NK-92 treated with Interleukin-12 subunit alpha and Interleukin-12 subunit beta, amount 100 ng/mL, for 24 hours (cell line): ENCODE data around the gene AGAP1.

Experiments used
- DNase-seq: peaks from one replicate; lab custom pipeline; 2025; lab: John Stamatoyannopoulos, UW

The AGAP1 gene

DNA sequence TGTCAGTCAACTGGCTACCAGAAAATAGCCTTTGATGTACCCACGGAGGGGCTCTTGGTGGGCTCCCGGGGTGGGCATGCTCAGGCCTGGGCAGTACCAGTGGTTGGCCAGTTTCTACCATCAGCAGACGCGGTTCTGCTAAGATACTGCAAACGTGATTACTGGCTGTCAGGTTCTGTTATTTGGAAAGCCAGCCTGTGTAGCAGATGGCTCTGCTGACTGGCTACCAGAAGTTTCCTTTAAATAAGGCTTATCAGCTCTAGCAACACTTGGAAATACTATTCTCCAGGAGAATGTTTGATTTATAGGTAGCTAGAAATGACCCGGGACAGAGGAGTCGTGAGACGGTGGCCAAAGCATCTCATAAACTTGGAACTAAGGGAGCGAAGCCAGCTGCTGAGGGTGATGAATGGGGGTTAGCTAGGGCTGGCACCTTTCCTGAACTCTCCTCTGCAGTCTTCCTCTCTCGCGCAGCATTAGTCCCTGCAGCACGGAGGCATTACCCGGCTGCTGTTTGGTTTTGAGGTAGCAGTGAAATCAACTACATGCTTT lies 171.9 kb downstream of the AGAP1 start:
- no peak for DNase-seq

DNA sequence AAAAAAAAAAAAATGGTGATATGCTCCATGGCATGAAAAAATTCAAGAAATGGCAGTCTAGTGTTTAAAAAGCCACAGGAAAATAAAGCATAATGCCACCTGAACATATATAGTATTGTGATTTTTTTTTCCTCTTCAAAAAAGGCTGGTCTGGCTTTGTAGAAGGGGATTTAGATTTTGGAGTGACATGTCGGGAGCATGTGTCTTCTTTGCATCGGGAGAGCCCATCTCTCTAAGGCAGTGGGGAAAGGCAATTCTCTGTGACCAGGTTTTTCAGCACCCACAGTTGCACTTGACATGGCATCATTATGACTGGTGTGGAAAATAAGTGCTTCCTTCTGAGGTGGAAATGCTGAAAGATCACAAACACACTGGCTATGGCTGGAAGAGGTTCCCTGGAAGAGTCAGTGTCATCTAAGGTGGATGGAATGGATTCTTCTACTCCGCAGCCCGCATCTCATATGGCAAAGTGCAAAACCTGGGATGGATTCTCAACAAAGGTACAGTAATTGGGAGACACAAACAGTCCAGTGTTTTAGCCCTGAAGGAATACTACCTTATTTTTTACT lies 172.5 kb downstream of the AGAP1 start:
- DNase-seq, result no peak

DNA sequence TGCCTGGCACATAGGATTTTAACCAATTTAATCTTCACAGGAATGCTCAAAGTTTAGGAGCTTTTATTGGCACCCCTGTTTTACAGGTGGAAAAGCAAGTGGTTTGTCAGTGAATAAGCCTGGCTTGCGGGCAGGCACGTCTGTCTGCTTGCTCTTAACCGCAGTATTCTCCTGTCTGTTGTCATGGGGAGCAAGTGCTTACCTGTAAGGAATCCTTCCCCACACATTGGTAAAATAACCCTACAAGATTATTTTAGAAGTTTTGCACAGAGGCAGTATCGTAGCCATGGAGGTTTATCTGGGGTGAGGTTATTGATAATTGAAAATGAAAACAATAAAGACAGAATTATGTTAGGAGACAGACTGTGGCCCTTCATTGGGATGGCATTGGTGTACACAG lies 174.9 kb downstream of the AGAP1 start:
- DNase-seq, result no peak

DNA sequence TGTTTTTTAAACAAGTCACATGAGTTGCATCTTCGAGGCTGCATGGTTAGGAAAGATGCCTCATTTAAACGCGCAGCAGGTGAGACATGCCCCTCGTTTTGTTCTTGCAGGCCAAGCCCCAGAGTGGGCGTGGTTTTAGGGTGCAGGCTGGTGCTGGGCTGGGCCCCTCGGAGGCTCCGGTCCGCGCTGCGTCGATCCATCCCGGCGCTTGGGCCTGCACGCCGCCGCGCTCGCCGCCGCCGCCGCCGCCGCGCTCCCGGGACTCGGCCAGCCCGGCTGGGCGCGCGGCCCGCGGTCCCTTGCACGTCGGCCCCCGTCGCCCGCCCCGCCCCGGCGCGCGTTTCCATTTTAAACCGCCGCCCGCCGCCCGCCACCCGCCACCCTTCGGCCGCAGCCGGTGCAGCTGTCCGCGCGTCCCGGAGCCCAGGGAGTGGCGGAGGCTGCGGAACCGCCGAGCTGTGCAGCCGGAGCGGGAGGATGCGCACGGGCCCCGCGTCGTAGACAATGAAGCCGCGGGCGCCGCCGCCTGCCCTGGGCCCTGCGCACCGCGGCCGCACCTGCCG lies 175.5 kb downstream of the AGAP1 start:
- DNase-seq, result no peak

DNA sequence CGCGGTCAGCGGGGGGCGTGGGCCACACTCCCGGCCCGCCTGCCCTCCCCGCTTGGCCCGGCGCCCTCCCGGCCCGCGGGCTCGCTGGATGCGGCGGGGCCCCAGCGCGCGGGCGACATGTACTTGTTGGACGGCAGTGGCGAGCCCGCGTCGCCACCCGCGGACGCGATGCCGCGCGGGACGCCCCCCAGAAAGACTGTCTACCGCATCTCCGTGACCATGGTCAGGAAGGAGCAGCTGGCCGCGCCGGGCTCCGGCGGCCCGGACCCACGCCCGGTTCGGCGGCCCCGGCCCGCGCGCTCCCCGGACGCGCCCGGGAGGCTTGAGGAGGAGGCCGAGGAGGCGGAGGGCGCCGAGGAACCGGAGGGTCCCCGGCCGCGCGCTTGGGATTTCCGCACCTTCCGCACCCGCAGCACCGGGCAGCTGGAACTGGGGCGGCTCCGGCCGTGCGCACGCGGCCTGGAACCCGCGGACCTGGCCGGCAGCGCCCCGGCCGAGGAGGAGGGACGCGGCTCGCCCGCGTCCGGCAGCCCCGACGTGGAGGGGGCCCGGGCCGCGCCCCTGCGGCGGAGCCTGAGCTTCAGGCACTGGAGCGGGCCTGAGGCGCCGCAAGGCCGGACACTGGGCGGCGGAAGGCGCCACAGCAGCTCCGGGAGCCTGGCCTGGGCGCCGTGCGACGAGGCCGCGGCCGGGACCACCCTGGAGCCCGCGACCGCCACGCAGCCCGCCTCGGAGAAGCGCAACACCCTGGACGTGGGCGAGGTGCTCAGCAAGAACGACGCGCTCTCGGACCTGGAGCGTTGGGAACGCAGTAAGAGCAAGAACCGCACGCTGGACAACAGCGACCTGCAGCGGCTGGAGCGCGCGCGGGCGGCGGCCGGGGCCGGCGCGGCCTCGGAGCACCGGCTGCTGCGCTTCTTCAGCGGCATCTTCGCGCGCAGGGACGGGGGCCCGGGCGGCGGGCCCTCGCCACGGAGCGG lies 176.4 kb downstream of the AGAP1 start:
- DNase-seq, result no peak

DNA sequence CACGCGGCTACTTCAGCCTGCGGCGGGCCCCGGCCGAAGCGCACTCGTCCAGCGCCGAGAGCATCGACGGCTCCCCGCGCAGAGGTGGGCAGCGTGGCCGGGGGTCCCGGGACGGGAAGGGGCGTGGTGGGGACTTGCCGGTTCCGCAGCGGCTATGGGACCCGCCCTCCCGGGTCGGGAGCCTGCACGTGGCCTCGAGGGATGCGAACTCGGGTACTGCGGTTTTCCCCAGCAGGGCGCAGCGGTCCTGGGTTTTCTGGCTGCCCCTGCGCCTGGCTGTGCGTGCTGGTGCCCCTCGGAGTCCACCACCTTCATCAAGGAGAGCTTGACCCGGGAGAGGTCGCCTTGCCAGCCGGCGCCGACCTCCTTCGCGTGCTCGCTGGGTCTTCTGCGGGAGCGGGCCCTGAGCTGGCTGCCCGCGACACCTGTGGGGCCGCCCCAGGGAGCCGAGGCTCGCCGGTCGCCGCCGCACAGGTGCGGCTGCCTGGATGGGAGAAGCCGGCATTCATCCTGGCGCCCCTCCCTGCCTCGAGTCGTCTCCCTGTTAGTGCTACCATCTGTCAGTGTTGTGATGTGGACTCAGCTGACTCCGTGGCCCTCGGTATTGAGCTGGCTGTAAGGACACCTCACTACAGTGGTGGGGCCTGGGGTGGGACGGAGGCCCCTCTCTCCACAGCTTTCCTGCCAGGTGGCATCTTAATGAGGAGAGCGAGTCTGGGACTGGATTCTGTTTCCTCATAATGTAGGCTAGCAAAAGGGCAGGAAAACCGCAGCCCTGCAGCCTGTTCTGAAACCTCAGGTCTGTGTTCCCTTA lies 177.3 kb downstream of the AGAP1 start:
- DNase-seq, result no peak

DNA sequence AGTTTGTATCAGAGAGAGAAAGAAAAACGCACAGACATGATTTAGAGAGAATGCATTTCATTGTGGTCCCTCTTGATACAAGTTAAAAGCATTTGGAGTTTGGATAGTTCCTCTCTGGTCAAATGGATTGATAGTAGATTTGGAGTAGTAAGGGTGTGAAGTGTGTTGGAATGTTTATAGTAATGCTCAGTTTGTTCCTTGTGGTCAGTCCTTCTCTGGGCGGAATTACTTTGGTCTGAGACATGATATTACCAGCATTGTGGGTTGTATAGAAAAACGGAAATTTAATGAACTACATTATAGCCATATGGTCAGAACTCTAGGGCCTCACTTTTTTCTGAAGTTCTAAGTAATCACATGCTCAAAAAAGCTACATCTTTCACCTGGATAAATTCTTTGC lies 178.9 kb downstream of the AGAP1 start:
- DNase-seq, result no peak

DNA sequence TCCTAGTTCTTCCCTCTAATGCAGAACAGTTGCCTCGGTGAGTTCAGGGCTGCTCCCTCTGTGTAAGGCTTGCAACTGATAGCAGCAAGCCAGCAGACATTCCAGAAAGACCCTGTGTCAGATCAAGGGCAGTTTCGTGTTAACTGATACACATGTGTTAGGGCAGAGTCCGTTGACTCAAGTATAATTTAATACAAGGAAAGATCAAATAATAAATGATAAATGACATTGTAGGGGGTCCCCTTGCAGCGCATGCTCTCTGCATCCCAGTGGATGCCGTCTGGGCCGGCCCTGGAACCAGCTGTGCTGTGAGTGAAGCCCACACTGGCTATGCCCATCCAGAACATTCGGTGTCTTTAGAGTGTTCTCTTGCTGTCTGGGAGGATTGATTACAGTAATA lies 180.3 kb downstream of the AGAP1 start:
- no peak for DNase-seq

DNA sequence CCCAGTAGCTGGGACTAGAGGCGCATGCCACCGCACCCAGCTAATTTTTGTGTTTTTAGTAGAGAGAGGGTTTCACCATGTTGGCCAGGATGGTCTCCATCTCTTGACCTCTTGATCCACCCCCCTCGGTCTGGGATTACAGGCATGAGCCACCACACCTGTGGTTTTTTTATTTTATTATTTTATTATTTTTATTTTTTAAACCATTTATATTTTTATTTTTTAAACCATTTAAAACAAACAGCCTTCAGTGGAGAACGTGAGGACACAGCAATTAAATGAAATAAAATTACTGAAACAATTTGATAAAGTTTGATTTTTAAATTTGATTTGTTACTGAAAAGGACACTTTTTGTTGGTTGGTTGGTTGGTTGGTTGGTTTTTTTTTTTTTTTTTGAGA lies 181.0 kb downstream of the AGAP1 start:
- DNase-seq, result no peak

DNA sequence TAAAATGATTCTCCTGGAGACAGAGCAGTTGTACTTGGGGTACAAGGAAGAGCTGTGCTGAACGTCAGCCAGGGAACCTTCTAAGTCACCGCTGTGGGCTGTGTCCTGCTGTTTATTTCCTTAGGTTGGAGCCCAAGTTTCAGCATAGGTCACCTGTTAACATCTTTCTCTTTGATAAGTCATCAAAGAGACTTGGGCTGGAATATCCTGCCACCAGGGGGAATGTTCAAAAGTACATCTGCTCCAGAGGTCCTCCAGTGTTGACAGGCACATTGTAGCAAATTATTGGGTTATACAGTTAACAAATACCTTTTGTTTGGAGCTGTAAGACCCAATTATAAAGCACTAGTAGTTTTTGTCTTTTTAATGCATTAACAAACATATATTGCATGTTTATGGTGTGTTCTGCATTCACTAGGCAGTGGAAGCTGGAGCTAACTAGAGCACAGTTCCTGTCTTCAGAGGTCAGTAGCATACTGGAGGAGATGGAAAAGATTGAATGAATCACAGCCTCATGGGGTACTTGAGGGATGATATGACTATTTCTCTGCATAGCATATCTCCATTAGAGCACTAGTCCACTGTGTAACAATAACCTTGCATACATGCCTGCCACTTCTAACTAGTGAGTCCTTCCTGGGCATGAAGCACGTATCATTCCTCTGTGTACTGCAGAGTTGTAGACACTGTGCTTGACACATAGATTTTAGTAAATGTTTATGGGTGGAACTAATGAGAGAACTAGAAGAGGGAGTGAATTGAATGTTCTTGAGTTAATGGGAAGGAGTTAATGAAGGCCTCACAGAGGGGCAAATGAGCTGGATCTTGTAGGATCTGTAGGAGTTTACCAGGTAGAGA lies 182.1 kb downstream of the AGAP1 start:
- DNase-seq, result no peak

DNA sequence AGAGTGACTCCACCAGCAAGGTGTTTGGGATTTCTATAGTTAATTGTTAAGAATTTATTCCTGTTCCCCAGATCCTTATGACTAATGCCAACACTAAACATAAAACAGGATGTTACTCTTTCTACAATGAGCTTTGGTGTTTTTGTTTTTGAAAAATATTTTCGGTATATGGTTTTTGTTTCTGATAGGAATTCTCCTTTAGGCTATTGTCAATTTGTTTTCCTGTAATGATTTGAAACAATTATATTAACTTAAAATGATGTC lies 182.6 kb downstream of the AGAP1 start:
- no peak for DNase-seq

DNA sequence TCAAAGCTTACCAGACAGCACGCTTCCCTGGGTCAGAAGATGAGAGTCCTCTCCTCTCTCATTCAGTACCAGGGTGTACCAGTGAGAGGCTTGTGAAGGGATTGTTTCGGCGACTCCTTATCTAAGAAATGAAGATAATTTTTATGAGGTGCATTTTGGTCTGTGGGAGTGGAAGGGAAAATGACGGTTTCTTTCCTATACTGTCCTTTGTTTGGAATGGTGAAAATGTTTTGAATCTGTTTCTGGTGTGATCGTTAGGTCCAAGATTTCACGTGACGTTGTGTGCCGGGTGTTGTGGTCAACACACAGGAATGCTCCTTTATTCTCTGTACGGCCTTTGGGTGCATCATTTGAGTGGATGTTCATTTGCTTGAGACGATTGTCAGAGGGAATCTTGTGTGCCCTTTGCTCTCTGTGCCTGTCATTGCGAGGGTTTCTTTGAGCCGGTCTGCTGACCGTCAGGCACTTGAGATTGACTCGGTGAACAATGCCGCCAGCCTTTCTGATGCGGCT lies 183.5 kb downstream of the AGAP1 start:
- DNase-seq, result no peak

DNA sequence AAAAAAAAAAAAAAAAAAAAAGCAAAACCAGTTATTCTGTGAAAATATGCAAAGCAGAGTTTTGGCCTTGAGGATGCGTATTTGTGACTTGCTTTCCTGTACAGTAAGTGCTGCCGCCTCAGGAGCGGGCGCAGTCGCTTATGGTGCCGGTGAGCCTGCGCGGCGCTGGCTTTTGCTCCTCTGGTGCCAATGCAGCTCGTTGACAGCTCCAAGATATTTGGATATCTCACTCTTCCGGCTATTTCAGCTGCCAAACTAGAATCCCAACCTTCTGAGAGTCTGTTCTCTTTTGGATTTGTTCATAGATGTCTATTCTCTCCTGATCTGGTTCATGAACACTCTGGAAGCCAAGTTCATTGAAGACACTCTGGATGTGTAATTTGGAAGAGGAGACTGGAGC lies 184.1 kb downstream of the AGAP1 start:
- no peak for DNase-seq

DNA sequence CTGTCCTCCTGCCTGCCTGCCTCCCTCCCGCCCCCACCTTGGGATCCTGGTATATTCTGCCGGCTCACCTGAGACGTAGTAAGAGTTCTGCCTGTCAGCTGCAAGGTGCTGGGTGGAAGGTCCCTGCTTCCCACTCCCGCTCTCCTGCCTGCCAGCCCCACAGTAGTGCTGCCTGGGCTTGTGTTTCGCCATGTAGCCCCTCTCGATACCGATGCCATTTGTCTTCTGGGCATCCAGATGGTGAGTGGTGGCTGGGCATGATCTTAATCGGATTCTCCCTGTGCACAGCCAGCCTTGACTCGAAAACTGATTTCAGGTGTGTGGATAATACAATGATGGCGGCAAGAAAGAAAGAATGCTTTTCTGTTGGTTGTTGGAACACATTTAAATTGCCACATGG lies 184.9 kb downstream of the AGAP1 start:
- DNase-seq, result no peak

DNA sequence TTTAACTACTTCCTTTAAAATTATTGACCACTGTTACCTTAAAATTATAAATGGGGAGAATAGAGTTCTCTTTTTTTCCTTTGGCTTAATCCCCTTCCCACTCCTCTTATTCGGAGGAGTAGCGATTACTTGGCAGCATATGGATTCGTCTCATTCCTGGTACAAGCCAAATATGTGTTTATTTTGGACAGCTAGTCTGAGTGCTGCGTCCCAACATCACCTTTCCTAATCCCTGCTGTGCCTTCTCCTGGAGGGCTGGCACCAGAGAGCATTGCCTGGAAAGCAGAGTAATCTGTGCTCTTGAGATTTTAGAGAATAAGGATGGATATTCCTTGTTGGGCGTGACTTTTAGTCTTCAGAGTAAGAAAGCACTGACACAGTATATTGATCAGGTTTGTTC lies 185.6 kb downstream of the AGAP1 start:
- no peak for DNase-seq

DNA sequence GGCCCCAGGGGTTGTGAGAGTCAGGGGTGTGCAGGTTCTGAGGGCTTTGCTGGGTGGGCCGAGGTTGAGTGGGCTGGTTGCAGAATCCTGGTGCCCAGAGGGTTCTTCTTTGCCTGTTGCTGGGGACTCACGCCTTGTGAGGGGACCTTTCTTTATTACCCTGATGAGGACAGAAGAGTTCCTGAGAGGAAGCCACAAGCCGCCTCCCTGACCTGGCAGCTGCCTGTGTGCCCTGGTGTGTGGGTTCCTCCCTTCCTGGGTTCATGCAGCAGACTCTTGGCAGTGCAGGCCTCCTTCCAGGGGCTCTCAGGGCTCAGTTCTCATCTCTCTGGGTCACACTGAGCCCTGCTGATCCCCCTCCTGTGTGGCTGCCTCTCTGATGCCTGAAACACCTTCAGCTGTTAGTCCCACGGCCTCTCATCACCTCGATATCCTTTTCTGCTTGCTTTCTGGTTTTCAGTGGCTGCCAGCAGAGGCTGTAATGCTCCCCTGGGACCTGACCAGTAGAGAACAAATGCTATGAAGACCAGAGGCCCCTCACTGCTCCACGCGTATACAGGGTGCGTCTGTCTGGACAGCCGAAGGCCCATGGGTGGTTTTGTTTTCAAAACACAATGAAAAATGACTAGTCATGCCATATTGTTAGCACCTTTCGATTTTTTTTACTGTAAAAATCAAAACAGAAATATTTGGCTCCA lies 191.3 kb downstream of the AGAP1 start:
- no peak for DNase-seq

DNA sequence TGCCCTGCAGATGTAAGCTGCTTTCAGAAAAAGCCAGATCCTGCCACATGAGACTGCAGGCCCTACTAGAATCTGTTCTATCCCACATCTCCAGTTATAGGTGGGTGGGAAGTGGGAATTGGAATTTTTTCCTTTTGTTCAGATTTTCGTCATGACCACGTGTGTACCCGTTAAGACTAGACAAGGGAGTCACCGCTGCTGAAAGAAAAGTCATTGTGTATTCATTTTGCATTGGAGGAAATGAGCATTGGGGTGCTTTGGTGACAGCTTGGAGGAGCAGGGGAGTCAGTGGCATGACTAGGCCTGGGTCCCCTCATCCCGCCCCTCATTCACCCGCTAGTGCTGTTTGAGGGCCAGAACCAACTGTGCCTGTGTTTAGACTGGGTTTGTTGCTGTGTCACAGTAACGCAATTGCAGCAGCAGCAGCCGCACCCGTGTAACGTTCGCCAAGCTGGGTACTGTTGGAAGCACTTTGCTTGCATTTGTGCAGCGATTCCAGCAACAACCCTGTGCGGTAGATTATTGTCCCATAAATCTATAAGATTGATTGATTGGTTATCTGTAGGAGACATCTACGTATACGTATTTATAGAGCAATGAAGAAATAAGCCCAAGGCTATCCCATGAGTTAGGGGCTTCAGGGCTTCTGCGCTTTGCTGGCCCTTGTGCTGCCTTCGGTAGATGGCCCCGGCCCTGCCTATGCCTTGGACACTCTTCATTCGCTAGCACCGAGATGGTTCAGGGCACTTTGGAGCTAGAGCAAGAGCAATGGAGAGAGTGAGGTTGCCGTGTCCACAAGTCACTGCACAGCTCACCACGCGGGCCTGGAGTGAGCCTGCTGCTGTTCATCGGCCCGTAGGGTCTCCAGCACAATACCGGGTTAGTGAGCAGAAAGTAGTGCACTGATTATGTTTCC lies 194.9 kb downstream of the AGAP1 start:
- DNase-seq, result no peak

DNA sequence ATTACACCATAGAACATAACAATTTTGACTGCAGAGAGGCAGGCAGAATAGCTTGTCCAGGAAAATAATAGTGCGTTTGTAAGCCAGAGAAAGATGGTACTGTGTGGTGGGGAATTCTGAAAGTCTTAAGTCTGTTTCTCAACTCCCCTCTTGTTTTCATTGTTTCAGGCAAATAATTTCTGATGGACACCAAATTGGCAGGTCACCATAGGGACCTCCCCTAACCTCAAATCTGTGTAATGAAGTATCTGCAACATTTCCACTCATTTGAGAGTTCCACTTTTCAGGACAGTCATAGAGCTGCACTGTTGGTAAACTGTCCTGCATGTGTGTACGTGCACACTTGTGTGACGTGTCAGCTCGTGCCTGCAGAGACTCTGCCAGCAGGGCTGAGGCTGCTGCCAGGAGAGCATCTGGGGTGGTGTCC lies 195.6 kb downstream of the AGAP1 start:
- no peak for DNase-seq

DNA sequence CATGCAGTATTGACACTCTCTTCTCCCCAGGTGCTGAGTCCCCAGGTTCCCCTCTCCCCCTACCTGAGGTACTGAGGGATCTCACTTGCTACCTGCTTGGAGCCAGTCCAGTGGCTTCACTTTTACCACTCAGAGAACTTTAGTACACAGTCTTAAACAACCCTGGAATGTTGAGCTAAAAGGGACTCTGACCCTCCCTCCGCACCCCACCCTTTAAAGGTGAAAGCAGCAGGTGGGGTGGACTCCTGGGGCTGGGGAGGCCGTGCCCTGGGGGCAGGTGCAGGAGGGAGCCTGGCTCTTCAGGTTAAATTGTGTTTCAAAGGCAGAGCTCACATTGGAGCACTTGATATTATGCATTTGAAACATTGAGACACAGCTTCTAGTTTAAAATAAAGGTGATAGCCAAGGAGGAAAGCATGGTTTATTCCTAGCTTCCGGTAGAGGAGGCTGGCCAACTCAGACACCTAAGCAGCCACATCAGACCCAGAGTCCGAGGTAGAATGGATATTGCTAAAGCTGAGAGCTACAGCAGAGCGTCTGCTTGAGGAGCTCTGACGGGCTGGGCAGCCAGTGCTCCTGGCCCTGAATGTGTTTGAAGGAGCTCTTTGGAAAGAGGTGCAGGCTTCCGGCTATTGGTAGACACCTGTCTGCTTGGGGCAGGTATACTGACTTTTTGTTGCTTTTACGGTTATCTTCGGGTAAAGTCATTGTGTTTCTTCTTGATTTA lies 196.4 kb downstream of the AGAP1 start:
- DNase-seq, result no peak
